Activated B cell treated with CpG ODN at 0.5 μM for 24 hours (primary cell): Measurements from ENCODE around the gene CREB3L2. TPM values are rescaled to one million over a fixed set of nuclear protein-coding genes. Genes with fewer than 3 reads are reported as not detected.

Experiments
- ATAC-seq: fragments of 200-7000 bp; cut with Tn5 transposase; one replicate; pipeline ENCODE4 v1.10.0; 2021; ENCODE audit warnings: low read depth, mild to moderate bottlenecking, moderate library complexity
- CTCF ChIA-PET: fragments of 350-600 bp; sonication (Branson Sonifier 250); formaldehyde crosslinking; loops from one replicate; lab custom pipeline; 2021; ENCODE audit warnings: antibody characterized with exemption; lab: Charles Lee
- POLR2A ChIA-PET: fragments of 350-600 bp; sonication (Branson Sonifier 250); formaldehyde crosslinking; loops from one replicate; lab custom pipeline; 2021; ENCODE audit warnings: antibody characterized with exemption; lab: Charles Lee
- DNase-seq: peaks from one replicate; pipeline ENCODE4 v3.0.0; 2022
- H3K27ac Mint-ChIP-seq: one replicate; pipeline ENCODE4 v1.8.0; 2020; ENCODE audit warnings: mixed read lengths
- H3K27me3 Mint-ChIP-seq: one replicate; pipeline ENCODE4 v1.8.0; 2021; ENCODE audit warnings: mixed read lengths
- H3K36me3 Mint-ChIP-seq: one replicate; pipeline ENCODE4 v1.8.0; 2021; ENCODE audit warnings: low read depth, mixed read lengths
- H3K4me1 Mint-ChIP-seq: one replicate; pipeline ENCODE4 v1.8.0; 2021; ENCODE audit warnings: mixed read lengths
- H3K4me3 Mint-ChIP-seq: one replicate; pipeline ENCODE4 v1.8.0; 2020; ENCODE audit warnings: mild to moderate bottlenecking, mixed read lengths
- H3K9me3 Mint-ChIP-seq: one replicate; pipeline ENCODE4 v1.8.0; 2020; ENCODE audit warnings: mixed read lengths
- CTCF ChIP-seq: fragments of 200-600 bp; IDR thresholded peaks from one replicate; pipeline ENCODE4 v1.8.0; 2022; ENCODE audit warnings: antibody characterized with exemption, mild to moderate bottlenecking
- intact Hi-C: fragments of 100-400 bp; cut with micrococcal nuclease; formaldehyde crosslinking; loops from one replicate; pipeline ENCODE4 v1.15.1; 2024
- total RNA-seq: library from RNA; stranded (reverse); gene quantifications from 2 replicates; pipeline ENCODE4 v1.2.3, GENCODE V29; 2022

Gene CREB3L2
- total RNA-seq, 1 donor from 2014 or later = 21.7 TPM

GRCh38 chr7:137880432-137880831 is 121.5 kb downstream of the CREB3L2 start:
- CTCF ChIA-PET = no interaction called here
- Mint-ChIP-seq H3K4me3 (no peak overlapping the region), H3K27ac (no peak overlapping the region), H3K9me3 (peaks cover 4% of the 10 kb centered on the region), H3K27me3 (no peaks in the 10 kb centered on the region), H3K4me1 (no peaks in the 10 kb centered on the region), H3K36me3 (peaks cover 77% of the 10 kb centered on the region)
- intact Hi-C loops = no loop called here
- POLR2A ChIA-PET = no interaction called here
- ATAC-seq = no peak
- TF ChIP-seq CTCF = no peak
- no peak for DNase-seq

- ATAC-seq = no peak
- TF ChIP-seq CTCF = no peak
- Mint-ChIP-seq H3K36me3 (peaks cover 72% of the 10 kb centered on the region), H3K4me3 (no peak overlapping the region), H3K27ac (no peak overlapping the region), H3K27me3 (no peaks in the 10 kb centered on the region), H3K4me1 (no peaks in the 10 kb centered on the region), H3K9me3 (peaks cover 4% of the 10 kb centered on the region)
- intact Hi-C loops = no loop called here
- DNase-seq = no peak
- ChIA-PET CTCF (no interaction called here), POLR2A (no interaction called here)
Observed at GRCh38 chr7:137879357-137880158, 122.3 kb downstream of the CREB3L2 start.

- CTCF ChIA-PET = no interaction called here
- H3K36me3 Mint-ChIP-seq = peaks cover 71% of the 10 kb centered on the region
- H3K4me3 Mint-ChIP-seq = no peak overlapping the region
Observed at GRCh38 chr7:137878333-137878961, 123.4 kb downstream of the CREB3L2 start.

GRCh38 chr7:137877027-137877675 is 124.7 kb downstream of the CREB3L2 start:
- intact Hi-C loops = no loop called here
- H3K4me1 Mint-ChIP-seq = no peaks in the 10 kb centered on the region
- H3K4me3 Mint-ChIP-seq = no peak overlapping the region
- H3K36me3 Mint-ChIP-seq = peaks cover 60% of the 10 kb centered on the region
- no peak for DNase-seq
- no peak for ATAC-seq
- peaks cover 4% of the 10 kb centered on the region for H3K9me3 Mint-ChIP-seq
- CTCF ChIA-PET = no interaction called here
- POLR2A ChIA-PET = no interaction called here
- H3K27ac Mint-ChIP-seq = no peak overlapping the region
- no peaks in the 10 kb centered on the region for H3K27me3 Mint-ChIP-seq
- no peak for TF ChIP-seq CTCF

More at GRCh38 chr7:137878333-137878961, 123.4 kb downstream of the CREB3L2 start:
- POLR2A ChIA-PET = no interaction called here
- Mint-ChIP-seq H3K9me3 (peaks cover 4% of the 10 kb centered on the region), H3K27ac (no peak overlapping the region), H3K4me1 (no peaks in the 10 kb centered on the region), H3K27me3 (no peaks in the 10 kb centered on the region)
- ATAC-seq = no peak
- DNase-seq = no peak
- intact Hi-C loops = no loop called here
- TF ChIP-seq CTCF = no peak

GRCh38 chr7:137875746-137876145 is 126.1 kb downstream of the CREB3L2 start:
- H3K9me3 Mint-ChIP-seq = no peaks in the 10 kb centered on the region
- no peak overlapping the region for H3K27ac Mint-ChIP-seq
- H3K4me3 Mint-ChIP-seq = no peak overlapping the region
- no peak for TF ChIP-seq CTCF
- H3K27me3 Mint-ChIP-seq = no peaks in the 10 kb centered on the region
- CTCF ChIA-PET = no interaction called here
- H3K36me3 Mint-ChIP-seq = peaks cover 49% of the 10 kb centered on the region
- intact Hi-C loops = no loop called here
- POLR2A ChIA-PET = no interaction called here
- no peaks in the 10 kb centered on the region for H3K4me1 Mint-ChIP-seq
- DNase-seq = no peak
- ATAC-seq = no peak
